HG03159 (cell line): Measurements from ENCODE around the gene PGLYRP4.

Experiments used
- ATAC-seq: cut with Tn5 transposase; IDR thresholded peaks from one replicate; pipeline ENCODE4 v1.9.1; 2021; ENCODE audit warnings: mild to moderate bottlenecking, moderate library complexity; ENCODE audit not compliant: unreplicated experiment

PGLYRP4 gene

DNA sequence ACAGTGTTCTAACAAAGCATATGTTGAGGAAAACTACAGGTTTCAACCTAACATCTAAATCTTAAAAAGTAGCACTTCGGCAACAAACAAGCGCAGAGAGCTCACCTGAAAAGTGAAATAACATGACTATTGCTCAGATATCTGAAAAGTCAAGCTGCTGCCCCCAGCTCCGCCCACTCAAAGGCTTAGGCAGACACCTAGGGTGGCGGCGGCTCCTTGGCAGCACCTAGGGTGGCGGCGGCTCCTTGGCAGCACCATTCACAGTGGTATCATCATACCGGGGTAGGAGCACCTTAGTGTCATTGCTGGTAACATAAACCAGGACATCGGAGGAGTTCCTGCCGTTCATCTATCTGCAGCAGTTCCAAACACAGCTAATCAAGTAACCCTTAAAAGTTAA lies 30.9 kb upstream of the PGLYRP4 start:
- ATAC-seq, result no peak

DNA sequence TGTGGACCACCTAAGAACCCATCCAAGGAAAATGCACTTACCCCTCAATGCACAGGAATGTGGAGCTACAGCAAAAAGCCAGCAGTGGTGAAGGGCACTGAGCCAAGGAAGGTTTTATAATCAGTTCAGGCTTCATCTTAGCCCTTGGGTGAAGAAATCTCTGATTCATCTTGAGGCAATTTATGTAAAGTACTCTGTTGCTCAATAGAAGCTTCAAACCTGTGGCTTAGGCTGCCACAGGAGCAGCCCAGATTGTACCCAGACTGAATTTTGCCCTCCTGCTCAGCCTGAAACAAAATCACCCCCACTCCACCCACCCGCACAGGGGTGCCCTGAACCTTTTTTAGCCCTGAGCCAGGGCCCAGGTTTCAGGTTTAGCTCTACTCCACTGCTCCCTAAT lies 26.9 kb upstream of the PGLYRP4 start, which contains the start of gene S100A12:
S100A12 (minus strand) TSS at position 111 of the 400 bp plus-strand sequence. CDS start 1,029 bp downstream, outside the sequence.
- ATAC-seq, result no peak

DNA sequence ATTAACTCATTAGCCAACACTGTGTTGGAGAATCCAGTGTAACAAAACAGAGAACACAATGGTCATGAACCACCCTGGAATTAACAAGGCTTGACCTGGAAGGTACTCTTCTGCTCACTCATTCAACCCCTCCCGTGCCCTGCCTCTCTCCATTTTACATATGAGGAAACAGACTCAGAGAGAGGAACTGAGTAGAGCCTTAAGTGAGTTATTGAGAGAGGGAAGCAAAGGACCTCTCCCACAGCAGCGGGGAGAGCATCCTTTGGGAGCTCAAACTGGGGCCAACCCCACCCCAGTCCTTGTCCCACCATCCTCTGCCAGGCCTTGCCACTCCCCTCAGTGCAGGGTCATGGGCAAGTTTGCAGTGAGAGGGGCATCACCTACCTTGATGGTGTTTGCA lies 25.4 kb upstream of the PGLYRP4 start:
- ATAC-seq, result no peak

DNA sequence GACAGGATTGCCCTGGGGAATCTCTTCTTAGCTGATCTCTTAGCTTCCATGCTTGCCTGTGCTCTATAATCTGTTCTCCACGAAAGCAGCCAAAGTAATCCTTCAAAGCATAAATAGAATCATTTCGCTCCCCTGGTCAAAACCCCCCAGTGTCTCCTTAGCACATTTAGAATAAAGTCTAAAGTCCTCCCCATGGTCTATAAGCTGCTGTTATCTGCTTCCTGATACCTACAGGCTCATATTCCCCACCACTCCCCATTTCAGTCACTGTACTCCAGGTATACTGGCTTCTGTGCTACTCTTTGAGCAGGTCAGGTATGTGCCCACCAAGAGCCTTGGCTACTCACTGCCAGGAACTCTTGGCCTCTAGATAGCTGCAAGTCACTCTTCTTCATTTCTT lies 23.9 kb upstream of the PGLYRP4 start:
- ATAC-seq, result no peak

DNA sequence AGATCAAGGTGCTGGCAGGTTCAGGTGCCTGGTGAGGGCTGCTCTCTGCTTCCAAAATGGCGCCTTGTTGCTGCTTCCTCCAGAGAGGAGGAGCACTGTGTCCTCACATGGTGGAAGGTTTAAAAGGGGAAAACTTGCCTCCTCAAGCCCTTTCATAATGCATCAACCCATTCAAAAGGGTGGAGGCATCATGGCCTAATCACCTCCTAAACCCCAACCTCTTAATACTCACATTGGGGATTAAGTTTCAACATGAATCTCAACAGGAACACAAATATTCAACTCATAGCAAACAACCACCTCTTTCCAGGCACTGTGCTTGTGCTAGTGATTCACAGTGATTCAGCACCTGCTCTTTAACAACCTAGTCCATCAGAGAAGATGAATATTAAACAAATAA lies 22.6 kb upstream of the PGLYRP4 start:
- ATAC-seq, result no peak

DNA sequence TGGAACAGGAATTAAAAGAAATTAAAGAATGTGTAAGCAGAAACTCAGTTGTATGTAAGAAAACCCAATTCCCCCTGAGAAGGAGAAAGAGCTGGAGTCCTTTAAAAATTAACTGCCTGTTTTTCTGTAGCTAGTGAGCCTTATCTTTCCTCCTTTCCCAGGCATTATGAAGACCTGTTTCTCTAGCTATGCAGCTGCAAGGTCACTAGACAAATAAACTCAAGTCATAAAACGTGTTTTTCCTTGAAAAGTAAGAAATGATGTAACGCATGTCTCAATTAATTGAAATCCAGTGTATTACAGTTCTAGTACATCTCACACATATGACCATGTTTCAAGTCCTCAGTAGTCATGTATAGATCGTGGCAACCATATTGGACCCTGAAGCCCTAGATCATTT lies 21.5 kb upstream of the PGLYRP4 start:
- no peak for ATAC-seq

DNA sequence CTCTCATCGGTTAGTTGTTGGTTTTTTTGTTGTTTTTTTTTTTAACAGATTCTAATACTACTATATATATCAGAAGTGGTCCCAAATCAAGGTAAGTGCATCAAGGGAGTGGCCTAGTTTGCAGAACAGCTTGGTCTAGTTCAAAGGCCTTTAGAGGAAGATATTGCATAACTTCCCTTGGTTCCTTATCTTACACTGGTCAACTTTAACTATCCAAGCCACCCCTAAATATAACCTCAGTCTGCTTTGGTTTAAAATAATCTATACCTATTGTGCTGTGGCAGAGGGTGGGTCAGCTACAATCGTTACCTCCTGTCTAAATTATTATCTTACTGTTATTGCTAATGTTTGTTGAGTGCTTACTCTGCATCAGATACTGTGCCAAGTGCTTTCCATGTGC lies 19.9 kb upstream of the PGLYRP4 start:
- ATAC-seq, result no peak

DNA sequence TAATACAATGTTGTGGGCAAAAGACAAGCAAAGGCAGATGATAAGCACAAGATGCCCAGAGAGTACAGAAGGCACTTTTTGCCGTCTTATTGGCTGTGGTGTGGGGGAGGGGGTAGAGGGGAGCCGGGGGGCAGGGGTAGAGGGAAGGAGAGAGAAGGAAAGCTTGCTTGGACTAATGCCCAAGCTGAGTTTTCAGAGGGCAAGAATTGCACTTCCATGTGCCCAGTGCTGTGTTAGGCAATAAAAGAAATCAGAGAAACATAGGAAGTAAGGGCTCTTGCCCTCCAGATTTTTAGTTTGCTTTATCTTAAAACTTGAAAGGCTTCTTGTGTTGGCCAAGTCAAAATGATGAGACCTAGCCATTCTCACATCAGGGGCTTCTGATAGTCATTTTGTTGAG lies 18.4 kb upstream of the PGLYRP4 start:
- no peak for ATAC-seq

DNA sequence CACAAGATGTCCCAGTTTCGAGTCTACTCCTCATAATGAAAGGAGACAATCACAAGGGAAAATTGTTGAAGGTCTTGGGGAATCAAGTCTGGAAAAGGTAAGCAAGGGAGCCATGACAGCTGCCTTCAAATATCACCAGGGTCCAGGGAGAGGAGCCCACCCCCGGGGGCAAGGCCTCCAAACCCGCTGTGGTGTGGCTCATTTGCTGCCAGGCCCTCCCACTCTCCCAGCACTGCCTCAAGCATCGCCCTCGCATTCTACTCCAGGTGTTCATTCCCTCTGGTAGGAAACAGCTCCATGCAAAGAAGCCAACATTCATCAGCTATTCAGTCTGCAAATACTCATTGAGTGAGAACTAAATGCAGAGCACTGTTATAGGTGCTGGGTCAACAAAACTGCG lies 17.6 kb upstream of the PGLYRP4 start:
- no peak for ATAC-seq

DNA sequence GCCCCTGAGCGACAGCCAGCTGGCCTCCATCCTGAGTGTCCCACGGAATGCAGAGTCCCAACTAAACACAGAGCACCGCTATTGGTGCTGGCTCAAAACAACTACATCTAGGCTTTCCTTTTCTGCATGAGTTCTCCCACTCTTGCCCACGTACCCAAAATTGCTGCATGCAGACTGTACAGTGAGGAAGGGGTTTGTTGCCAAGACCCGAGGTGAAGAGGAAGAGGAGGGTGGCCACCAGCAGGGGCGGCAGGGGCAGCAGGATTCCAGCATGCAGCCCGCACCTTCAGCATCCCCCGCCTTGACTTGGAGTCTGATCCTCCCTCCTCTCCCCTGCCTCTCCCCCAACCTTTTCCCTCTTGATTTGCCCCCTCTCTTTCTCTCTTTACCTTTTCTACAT lies 17.1 kb upstream of the PGLYRP4 start:
- ATAC-seq, result no peak

DNA sequence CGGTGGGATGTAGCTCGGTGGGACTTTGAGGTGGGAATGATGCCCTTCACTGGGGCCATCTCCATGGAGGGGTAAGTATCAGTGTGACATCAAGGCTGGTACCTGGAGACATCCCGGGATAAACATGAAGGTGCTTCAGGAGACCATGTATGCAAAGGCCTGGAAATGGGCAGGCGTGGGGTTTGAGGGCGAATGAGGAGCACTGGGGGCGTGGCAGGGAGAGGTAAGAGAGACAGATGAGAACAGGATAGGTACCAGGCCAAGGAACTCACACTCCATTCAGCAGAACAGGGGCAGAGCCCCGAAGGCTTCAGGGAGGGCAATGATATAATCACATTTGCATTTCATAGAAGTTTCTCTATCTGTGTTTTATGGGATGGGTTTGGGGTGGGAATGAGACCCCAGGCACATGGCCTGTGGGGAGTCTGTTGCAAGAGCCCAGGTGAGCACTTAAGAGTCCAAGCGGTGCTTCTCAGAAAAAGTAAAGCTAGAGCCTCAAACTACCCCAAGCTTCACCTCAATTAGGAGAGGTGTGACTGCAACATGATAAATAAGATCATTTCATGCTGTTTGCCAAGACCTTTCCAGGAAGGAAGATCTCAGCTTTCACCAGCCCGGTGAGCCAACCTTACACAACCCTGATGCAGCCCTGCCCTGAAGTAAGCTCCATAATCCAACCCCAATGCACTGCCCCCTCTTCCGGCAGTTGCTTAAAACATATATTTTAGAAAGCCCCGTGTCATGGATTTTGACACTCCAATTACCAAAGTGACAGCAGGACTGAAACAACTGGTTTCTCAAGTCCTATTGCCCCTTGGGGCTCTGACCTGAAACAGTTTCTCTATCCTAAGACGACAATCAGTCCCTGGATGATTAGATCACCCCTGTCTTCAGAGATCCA lies 16.4 kb upstream of the PGLYRP4 start:
- no peak for ATAC-seq

DNA sequence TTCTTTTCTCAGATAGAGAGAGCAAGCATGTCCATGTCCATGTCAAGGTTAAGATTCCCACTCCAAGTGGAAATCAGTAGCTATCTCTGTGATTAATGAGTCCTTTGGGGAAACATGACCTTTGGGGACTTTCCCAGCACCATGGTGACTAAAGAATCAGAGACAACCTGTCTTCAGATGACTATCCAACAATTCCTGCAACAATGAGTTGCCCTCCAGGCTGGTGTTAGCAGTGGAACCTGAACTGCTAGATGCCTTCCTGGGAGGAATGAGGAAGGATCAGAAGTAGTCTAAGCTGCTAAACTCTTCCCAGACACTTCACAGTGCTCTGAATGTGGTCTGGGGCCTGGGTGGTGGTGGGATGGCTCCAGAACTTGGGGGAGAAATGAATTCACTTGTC lies 15.5 kb upstream of the PGLYRP4 start:
- no peak for ATAC-seq

DNA sequence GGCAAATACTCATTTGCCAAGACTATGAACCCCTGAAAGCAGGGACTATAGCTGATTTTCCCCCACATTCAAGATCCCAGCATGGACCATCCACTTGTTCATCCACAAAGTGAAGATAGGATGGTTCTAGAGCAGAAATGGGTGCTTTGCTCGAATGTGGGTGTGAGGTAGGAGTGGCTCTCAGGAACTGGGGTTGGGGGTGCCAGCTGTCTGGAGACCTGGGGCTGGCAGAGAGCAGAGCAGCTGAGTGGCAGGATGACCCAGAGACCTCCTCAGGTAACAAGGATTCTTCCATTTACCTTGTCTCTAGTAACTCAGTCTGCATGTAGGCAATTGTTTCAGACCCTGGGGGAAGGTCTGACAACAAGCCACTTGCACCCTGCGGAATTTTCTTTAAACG lies 15.0 kb upstream of the PGLYRP4 start:
- ATAC-seq, result no peak

DNA sequence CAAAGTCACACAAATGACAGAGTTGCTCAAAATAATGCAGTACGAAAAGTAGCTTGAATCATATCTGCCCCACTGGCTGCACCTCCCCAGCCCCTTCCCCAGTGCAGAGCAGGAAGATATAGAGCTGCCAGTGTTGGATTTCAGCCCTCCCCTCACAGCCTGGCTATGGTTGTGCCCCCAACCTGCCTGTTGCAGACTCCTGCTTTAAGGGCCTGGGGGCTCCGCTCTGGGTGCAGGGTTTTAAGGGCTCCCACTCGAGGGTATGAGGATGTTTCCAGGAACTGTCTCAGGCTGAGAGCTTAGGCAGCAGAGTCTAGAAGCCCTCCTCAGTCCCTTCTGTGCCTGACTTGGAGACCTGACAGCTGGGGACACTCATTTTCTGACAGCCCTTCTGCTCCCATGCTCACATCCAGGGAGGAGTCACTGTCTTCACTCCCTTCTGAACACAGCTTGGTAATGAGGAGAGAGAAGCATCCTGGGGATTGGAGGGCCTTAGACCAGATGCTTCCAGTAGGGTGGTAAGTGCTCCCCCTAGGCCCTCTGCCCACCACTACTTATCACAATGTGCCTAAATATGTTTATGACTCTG lies 13.6 kb upstream of the PGLYRP4 start:
- no peak for ATAC-seq

DNA sequence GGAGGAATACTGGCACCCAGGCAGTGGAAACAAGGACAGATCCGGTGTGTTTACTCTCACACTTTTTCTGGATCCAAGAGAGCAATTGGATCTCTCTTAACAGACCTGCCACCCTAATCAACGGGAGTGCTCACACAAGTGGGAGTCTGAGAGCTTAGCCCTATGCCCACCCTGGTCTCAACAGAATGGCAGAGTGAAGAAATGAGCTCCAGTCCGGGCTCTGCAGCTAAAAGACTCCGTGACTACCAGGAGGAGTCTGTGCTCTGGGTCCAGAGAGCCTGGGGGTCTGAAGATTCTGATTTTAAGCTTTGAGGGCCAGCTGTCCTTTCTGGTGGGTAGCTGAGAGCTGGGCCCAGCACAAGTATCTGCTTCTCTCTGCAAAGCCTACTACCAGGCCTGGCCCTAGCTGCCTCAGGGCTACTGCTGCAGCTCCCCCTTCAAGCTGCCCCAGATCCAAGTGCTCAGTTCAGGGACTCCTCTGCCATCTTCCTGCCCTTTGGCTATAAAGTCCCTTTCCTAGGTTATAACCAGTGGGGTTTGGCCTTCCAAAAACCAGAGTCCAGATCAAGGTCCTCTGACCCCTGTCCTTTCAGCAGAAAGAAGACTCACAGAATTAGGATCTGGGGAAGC lies 13.0 kb upstream of the PGLYRP4 start:
- no peak for ATAC-seq

DNA sequence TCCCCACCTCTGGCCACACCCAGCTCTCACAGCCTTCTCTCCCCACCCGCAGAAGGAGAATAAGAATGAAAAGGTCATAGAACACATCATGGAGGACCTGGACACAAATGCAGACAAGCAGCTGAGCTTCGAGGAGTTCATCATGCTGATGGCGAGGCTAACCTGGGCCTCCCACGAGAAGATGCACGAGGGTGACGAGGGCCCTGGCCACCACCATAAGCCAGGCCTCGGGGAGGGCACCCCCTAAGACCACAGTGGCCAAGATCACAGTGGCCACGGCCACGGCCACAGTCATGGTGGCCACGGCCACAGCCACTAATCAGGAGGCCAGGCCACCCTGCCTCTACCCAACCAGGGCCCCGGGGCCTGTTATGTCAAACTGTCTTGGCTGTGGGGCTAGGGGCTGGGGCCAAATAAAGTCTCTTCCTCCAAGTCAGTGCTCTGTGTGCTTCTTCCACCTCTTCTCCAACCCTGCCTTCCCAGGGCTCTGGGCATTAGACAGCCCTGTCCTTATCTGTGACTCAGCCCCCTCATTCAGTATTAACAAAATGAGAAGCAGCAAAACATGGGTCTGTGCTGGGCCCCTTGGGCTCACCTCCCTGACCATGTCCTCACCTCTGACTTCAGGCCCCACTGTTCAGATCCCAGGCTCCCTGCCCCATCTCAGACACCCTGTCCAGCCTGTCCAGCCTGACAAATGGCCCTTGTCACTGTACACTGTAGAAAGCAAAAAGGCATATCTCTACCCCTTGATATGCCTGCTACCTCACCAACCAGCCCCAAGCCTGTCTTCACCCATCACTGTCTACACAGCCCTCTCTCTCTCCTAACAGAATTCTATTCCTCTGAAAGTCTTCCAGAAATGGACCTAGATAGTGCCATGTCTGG lies 12.2 kb upstream of the PGLYRP4 start:
- no peak for ATAC-seq

DNA sequence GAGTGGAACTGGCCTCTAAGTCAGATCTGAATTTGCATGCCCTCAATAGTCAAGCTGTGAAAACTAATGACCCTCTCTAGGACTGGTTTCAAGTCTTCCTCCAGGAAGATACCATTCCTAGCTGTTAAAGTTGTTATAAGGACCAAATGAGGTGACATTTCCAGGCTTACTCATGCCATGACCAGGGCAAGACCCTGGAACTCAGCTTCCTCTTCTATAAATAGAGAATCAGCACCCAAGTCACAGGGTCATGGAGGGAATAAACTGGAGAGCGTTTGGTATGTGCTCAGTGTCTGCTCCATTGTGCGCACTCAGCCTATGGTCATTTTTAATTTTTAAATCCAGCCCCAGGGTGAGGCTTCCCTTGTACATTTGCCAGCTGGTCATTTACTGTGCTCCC lies 11.5 kb upstream of the PGLYRP4 start:
- no peak for ATAC-seq

DNA sequence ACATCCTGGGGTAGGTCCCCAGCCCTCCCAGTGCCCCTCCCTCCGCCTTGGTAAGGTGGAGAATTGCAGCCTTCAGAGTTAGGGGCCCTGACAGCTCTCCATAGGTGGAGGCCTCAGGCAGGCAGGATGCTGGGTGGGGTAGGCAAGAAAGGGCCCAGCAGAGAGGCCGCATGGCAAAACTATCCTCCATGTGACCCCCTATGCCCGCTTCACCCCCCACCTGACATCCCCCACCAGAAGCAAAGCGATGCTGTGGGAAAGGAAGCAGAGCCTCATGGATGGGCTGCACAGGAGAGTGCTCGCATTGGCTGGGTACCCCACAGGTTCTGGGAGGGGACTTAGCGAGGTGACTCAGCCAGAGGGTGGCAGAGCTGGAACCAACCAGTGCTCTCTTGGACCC lies 10.6 kb upstream of the PGLYRP4 start:
- ATAC-seq, result no peak

DNA sequence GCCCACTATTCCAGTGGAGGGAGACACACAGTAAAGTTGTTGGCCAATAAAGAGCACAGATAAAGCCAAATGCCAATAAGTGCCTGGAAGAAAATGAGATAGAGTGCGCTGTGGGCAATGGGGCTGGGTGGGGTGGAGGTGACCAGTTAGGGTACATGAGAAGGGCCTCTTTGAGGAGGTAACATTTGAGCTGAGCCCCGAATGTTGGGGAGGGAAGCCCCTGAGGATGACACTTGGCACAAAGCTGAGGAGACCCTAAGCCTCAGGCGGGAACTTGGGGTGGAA lies 10.0 kb upstream of the PGLYRP4 start:
- ATAC-seq, result no peak

DNA sequence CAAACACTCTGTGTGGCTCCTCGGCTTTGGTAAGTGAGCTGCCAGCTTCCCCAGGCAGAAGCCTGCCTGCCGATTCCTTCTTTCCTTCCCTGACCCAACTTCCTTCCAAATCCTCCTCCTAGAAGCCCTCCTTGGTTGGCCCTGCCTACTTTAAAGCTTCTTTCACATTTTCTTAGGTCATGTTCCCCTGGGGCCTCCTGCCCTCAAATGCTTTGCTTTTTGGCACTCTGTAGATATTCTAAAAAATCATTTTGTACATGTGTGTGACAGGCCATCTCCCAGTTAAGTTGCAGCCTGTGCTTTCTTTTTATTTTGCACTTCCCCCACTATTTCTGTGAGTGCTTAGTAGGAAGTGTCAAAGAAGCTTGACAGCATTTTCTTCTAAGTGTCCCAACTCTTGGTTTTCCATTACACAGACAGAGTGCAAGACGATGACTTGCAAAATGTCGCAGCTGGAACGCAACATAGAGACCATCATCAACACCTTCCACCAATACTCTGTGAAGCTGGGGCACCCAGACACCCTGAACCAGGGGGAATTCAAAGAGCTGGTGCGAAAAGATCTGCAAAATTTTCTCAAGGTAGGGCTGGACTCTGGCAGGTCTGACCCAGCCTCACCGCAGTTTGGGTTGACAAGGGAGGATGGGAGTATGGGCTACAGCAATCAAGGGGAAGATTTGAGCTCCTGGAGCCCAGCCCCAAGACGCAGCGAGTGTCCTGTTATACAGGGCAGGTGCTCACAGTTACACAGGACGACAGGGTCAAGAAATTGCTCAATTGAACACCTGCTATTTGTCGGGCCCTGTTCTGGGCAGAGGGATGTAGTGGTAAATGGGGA lies 9.4 kb upstream of the PGLYRP4 start, which contains the start of gene S100A9:
S100A9 (plus strand) TSS at position 2 of the 838 bp plus-strand sequence; CDS start at position 432, 430 bp downstream.
- no peak for ATAC-seq
